ENCODE data around the gene PKP4.

GRCh38 chr2:158499383-158499782, 42.6 kb downstream of the PKP4 start:
- TF ChIP-seq POLR2A (IDR thresholded peaks at IDR 0.05) = no peak
- no peak for TF ChIP-seq CTCF (IDR thresholded peaks at IDR 0.05)
